Loucy (cell line): Measurements from ENCODE around the gene PTPN2.

Source experiments
- H2AFZ ChIP-seq: fragments of 200-600 bp; sonication (generic); 2 replicates; pipeline ENCODE4 v1.6.0; 2016; ENCODE audit warnings: antibody characterized with exemption, mild to moderate bottlenecking, low read length, moderate library complexity
- H3F3A ChIP-seq: fragments of 200-600 bp; 2 replicates; pipeline ENCODE4 v1.6.0; 2016; ENCODE audit warnings: antibody characterized with exemption, low read depth, mild to moderate bottlenecking
- H3K27me3 ChIP-seq: fragments of 200-600 bp; sonication (generic); 2 replicates; pipeline ENCODE4 v1.6.1; 2014; ENCODE audit warnings: low read length, mild to moderate bottlenecking; ENCODE audit not compliant: insufficient read depth, poor library complexity, severe bottlenecking
- H3K36me3 ChIP-seq: fragments of 200-600 bp; sonication (generic); 2 replicates; pipeline ENCODE4 v1.6.1; 2016; ENCODE audit warnings: low read length; ENCODE audit not compliant: insufficient read depth
- H3K4me1 ChIP-seq: fragments of 200-600 bp; sonication (generic); 2 replicates; pipeline ENCODE4 v1.5.1; 2014; ENCODE audit warnings: low read length, mild to moderate bottlenecking; ENCODE audit not compliant: insufficient read depth, poor library complexity, severe bottlenecking
- H3K4me2 ChIP-seq: fragments of 200-600 bp; sonication (generic); 2 replicates; pipeline ENCODE4 v1.6.0; 2014; ENCODE audit warnings: antibody characterized with exemption, low read length, low read depth, mild to moderate bottlenecking; ENCODE audit not compliant: poor library complexity, severe bottlenecking
- H3K4me3 ChIP-seq: fragments of 200-600 bp; sonication (generic); 2 replicates; pipeline ENCODE4 v1.5.1; 2014; ENCODE audit warnings: low read length, mild to moderate bottlenecking, mixed read lengths; ENCODE audit not compliant: poor library complexity, severe bottlenecking
- H3K79me2 ChIP-seq: fragments of 200-600 bp; sonication (generic); 2 replicates; pipeline ENCODE4 v1.6.1; 2014; ENCODE audit warnings: low read length; ENCODE audit not compliant: insufficient read depth
- H3K9ac ChIP-seq: fragments of 200-600 bp; sonication (generic); 2 replicates; pipeline ENCODE4 v1.6.0; 2014; ENCODE audit warnings: mild to moderate bottlenecking, low read depth, low read length, moderate library complexity; ENCODE audit not compliant: poor library complexity, severe bottlenecking
- H3K9me2 ChIP-seq: fragments of 200-600 bp; sonication (generic); replicated peaks from 2 replicates; pipeline ENCODE4 v1.6.1; 2016; ENCODE audit warnings: low read depth, low read length, mixed read lengths
- H3K9me3 ChIP-seq: fragments of 200-600 bp; sonication (generic); 2 replicates; pipeline ENCODE4 v1.6.1; 2014; ENCODE audit warnings: mild to moderate bottlenecking, antibody characterized with exemption, low read length, low read depth; ENCODE audit not compliant: insufficient read depth
- H4K20me1 ChIP-seq: fragments of 200-600 bp; sonication (generic); 2 replicates; pipeline ENCODE4 v1.6.0; 2014; ENCODE audit warnings: antibody characterized with exemption, low read length, mild to moderate bottlenecking; ENCODE audit not compliant: insufficient read depth, poor library complexity, severe bottlenecking
- EZH2phosphoT487 ChIP-seq: fragments of 200-600 bp; IDR thresholded peaks from 2 replicates; pipeline ENCODE4 v1.6.1; 2018; ENCODE audit warnings: antibody characterized with exemption, mild to moderate bottlenecking, moderate library complexity, borderline replicate concordance
- TF ChIP-seq, protein P1 (sequence below): fragments of 200-600 bp; sonication (generic); conservative IDR thresholded peaks from 2 replicates; pipeline ENCODE4 v1.5.1; 2014; ENCODE audit warnings: mild to moderate bottlenecking, antibody characterized with exemption, low read length

PTPN2 gene

GRCh38 chr18:12884406-12885323, 628 bp upstream of the PTPN2 start:
- Histone ChIP-seq H3K9ac (peak overlapping the region; percentile 75), H3K27me3 (no peaks in the 10 kb centered on the region), H3K4me1 (peaks cover 39% of the 10 kb centered on the region), H3K9me2 (no peaks in the 10 kb centered on the region), H2AFZ (peak overlapping the region; percentile 93), H3K4me2 (peak overlapping the region; percentile 98), H3K9me3 (no peaks in the 10 kb centered on the region), H3K4me3 (peak overlapping the region; percentile 85), H3K79me2 (peaks cover 45% of the 10 kb centered on the region), H3K36me3 (no peaks in the 10 kb centered on the region), H4K20me1 (peaks cover 32% of the 10 kb centered on the region), H3F3A (peaks cover 8% of the 10 kb centered on the region; the same call in 1 of the 2 replicates)
- TF ChIP-seq, protein P1, sequence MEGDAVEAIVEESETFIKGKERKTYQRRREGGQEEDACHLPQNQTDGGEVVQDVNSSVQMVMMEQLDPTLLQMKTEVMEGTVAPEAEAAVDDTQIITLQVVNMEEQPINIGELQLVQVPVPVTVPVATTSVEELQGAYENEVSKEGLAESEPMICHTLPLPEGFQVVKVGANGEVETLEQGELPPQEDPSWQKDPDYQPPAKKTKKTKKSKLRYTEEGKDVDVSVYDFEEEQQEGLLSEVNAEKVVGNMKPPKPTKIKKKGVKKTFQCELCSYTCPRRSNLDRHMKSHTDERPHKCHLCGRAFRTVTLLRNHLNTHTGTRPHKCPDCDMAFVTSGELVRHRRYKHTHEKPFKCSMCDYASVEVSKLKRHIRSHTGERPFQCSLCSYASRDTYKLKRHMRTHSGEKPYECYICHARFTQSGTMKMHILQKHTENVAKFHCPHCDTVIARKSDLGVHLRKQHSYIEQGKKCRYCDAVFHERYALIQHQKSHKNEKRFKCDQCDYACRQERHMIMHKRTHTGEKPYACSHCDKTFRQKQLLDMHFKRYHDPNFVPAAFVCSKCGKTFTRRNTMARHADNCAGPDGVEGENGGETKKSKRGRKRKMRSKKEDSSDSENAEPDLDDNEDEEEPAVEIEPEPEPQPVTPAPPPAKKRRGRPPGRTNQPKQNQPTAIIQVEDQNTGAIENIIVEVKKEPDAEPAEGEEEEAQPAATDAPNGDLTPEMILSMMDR = no peak
- TF ChIP-seq EZH2phosphoT487 = no peak

DNA sequence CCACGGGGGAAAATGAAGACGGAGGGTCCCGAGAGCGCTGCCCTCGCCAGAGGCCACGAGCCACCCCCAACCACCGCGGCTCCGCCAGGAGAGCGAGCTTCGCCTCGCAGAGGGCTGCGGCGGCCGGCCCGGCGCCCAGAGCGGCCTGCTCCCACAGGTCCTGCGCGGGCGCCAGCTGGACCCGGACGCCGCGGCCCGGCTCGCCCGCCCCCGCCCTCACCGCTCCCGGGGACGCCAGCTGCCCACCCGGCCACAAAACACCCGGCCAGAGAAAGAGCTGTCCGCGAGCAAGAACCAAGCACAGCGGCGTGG, 709 bp downstream of the PTPN2 start:
- no peak for TF ChIP-seq EZH2phosphoT487
- TF ChIP-seq, protein P1 = no peak
- H3K36me3 ChIP-seq = no peaks in the 10 kb centered on the region
- peak overlapping the region; percentile 91 for H3K4me3 ChIP-seq
- H2AFZ ChIP-seq = peak overlapping the region; percentile 75
- peak overlapping the region; percentile 99 for H3K4me2 ChIP-seq
- peak overlapping the region; percentile 85 for H3K9ac ChIP-seq
- peaks cover 50% of the 10 kb centered on the region for H3K4me1 ChIP-seq
- H3K9me3 ChIP-seq = no peaks in the 10 kb centered on the region
- H3K27me3 ChIP-seq = no peaks in the 10 kb centered on the region
- H3K79me2 ChIP-seq = peaks cover 58% of the 10 kb centered on the region
- H4K20me1 ChIP-seq = peaks cover 42% of the 10 kb centered on the region
- H3K9me2 ChIP-seq = no peaks in the 10 kb centered on the region
- H3F3A ChIP-seq = peaks cover 8% of the 10 kb centered on the region; the same call in 1 of the 2 replicates

GRCh38 chr18:12882453-12883371, 1.3 kb downstream of the PTPN2 start:
- H4K20me1 ChIP-seq = peaks cover 42% of the 10 kb centered on the region
- no peaks in the 10 kb centered on the region for H3K36me3 ChIP-seq
- H3K4me2 ChIP-seq = peak overlapping the region; percentile 99
- peaks cover 65% of the 10 kb centered on the region for H3K79me2 ChIP-seq
- TF ChIP-seq, protein P1 = no peak
- no peak for TF ChIP-seq EZH2phosphoT487
- 0 out of 2 replicates have a peak overlapping the region, but pooled peaks have one; percentile 29 for H2AFZ ChIP-seq
- H3K27me3 ChIP-seq = no peaks in the 10 kb centered on the region
- no peaks in the 10 kb centered on the region for H3K9me2 ChIP-seq
- H3F3A ChIP-seq = peaks cover 8% of the 10 kb centered on the region; the same call in 1 of the 2 replicates
- H3K4me1 ChIP-seq = peaks cover 50% of the 10 kb centered on the region
- no peaks in the 10 kb centered on the region for H3K9me3 ChIP-seq
- peak overlapping the region; percentile 91 for H3K4me3 ChIP-seq
- peak overlapping the region; percentile 85 for H3K9ac ChIP-seq
